GM18498 (cell line): ENCODE results near the gene ZNF334.

Experiments
- ATAC-seq: cut with Tn5 transposase; IDR thresholded peaks from one replicate; pipeline ENCODE4 v1.9.1; 2021; ENCODE audit warnings: mild to moderate bottlenecking, moderate library complexity; ENCODE audit not compliant: unreplicated experiment

ZNF334 gene

GRCh38 chr20:46512943-46513844 is at the start of gene ZNF334:
ZNF334 (minus strand) TSS chr20:46513559; CDS start chr20:46512102, 1,457 bp downstream.
- no peak for ATAC-seq

GRCh38 chr20:46562373-46563169 is 49.2 kb upstream of the ZNF334 start:
- no peak for ATAC-seq

GRCh38 chr20:46562009-46562372 is 48.6 kb upstream of the ZNF334 start:
- ATAC-seq: no peak

- no peak for ATAC-seq
Observed at GRCh38 chr20:46559685-46560440, 46.5 kb upstream of the ZNF334 start.

DNA sequence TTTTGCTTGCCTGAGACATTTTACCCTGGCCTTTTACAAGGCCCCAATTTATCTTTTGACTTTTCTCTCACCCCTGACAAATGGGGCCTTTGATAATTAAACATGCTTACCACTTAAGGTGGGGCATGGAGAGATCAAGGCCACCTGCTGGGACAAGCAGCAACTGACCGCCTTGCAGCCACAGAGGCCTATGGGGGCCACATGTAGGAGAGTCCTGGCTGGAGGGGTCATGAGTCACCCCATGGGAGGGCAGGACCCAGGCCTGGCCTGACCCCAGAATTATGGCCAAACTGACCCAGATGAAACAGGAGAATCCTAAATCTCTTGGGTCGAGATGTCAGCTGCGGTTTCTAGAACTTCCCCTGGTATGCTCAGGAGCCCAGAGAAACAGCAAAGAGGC is 45.6 kb upstream of the ZNF334 start:
- ATAC-seq: no peak

GRCh38 chr20:46558511-46558959 is 45.2 kb upstream of the ZNF334 start:
- no peak for ATAC-seq

GRCh38 chr20:46557231-46557956 is 44.0 kb upstream of the ZNF334 start:
- ATAC-seq: no peak

DNA sequence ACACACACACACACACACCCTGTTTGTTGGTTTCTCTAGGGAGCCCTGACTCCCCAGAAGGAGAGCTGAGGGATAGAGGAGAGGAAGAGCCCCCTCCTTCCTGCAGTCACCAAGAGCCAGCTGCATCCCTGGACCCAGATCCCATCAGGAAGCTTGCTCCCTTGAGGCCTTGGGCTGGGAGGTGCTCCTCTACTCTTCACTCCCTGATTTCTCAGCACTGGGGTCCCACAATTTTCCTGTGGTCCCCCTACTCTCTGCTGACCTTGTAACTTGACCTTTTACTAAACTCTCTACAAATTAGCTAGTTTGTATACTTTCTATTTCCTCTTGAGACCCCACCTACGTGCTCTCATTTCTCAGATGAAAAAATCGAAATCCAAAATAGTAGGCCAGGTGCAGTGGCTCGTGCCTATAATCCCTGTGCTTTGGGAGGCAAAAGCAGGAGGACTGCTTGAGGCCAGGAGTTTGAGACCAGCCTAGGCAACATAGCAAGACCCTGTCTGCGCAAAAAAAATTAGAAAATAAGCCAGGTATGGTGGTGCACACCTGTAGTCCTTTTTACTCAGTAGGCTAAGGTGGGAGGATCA is 42.1 kb upstream of the ZNF334 start:
- ATAC-seq: no peak

- ATAC-seq: no peak
Observed at GRCh38 chr20:46554828-46555227, 41.5 kb upstream of the ZNF334 start.

GRCh38 chr20:46553926-46554325 is 40.6 kb upstream of the ZNF334 start:
- no peak for ATAC-seq

DNA sequence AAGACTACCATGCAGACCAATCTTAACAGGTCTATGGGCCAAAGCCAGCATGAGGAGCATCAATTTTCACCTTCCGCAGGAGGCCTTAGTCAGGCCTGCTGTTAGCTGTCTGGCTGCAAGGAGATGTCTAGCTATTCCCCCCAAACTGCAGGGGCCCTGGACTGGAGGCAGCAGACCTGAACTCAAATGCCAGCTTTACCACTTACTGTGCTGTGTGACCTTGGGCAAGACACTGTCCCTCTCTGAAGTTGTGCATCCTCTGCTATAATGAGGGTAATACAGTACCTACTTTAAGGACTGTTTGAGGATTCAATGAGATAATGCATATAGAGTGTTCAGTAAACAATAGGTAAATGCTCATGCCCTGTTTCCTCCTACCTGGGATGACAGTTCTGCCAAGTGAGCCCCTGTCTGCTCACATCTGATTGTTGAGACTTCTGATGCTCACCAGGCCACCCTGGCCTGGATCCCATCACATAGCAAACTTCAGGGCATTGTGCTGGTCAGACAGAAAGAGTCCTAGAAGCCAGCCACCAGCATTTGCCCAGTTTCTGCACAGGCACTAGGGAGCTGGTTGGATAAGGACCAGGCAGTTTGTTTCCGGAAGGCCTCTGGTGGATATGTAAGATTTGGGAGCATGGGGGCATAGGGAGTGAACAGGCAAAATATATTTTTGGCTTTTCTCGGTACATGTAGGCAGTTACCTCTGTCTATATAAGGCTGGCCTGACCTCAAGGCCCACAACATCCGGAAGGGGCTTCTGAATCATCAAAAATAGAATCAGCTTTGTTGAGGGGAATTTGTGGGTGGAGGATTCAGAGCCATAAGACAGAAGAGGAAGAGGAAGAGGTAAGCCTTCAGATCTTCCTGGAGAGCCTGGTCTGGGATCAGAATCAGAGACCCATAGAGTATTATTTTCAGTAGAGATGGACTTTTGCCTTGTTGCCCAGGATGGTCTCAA is 39.4 kb upstream of the ZNF334 start:
- ATAC-seq: peak; percentile 66

DNA sequence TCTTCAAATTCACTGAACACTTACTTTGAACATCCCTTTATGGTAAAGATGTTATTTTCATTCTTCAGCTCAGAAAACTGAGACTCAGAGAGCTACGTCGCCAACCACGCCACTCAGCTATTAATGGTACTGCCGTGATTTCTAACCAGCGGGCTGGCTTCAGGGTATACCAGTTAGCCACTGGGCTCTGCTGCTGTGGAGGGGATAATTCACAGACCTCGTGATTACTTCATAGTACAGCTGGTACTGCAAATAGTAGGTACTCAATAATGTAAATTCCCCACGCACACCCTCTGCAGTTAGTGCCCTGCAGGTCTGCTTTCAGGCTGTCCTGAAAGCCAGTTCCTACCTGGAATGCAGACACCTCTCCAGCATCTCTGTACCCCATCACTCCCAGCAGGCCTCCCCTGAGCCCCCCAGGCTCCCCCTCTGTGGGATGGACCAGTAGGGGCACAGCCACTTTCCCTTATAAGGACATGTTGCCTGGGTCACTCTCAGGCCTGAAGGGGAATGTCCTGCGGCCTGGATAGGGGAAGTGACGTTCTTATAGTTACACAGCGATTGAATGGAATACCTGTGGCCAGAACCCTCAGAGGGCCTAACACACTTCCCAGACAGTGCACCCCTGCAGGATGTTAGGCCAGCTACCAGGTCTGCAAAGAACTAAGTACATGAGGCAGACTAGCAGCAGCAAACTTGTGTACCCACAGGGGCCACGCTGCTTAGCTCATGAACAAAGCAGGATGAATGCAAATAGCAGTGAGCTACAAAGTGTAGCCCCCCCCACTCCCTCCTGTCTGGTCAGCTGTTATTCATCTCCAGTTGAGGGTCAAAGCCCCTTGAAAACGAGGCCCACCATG is 38.4 kb upstream of the ZNF334 start:
- ATAC-seq: peak; percentile 49

DNA sequence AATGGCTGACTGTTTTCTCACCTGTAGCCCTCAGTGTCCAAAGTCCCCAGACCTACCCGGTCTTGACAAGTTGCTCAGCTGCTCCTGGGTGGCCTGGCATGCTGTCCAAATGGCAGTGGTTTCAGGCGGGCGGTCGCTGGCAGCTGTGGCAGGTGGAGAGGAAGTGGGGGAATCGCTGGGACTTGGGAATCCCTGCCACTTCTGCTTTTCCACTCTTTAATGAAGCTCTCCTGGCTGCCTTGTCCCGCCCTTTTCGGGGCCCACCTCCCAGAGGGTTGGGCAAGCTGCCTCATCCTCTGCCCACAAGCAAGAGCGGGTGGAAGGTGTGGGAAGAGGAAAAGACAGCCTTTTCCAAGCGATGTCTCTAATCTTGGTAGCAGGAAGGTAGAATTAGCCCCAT is 37.1 kb upstream of the ZNF334 start, which contains the start of gene OCSTAMP:
TSS of gene OCSTAMP (minus strand) at position 194 of the 400 bp plus-strand sequence. CDS start at position 100, 94 bp downstream.
- no peak for ATAC-seq

GRCh38 chr20:46549188-46549972 is 36.0 kb upstream of the ZNF334 start:
- ATAC-seq: no peak

DNA sequence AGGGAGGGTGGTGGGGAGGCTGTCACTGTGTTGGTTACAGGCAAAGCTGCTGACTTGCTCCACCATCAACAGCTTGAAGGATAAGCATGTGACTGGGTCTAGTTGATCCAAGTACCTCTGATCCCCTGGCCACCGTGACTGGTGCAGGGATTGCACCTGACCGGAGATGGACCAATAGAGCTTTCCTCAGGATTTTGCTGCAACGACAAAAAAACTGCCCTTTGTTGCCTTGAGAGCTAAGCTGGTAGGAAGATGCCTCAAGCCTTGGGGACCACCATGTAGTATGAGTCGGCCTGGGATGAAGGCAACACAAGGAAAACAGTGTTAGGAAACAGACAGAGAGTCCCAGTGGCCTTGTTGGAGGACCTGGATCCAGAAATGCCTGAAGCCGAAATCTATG is 35.3 kb upstream of the ZNF334 start:
- no peak for ATAC-seq

GRCh38 chr20:46547995-46548394 is 34.6 kb upstream of the ZNF334 start:
- ATAC-seq: no peak

GRCh38 chr20:46546936-46547335 is 33.6 kb upstream of the ZNF334 start:
- no peak for ATAC-seq
